Measurements from ENCODE around the gene LPCAT3. TPM values are rescaled to one million over a fixed set of nuclear protein-coding genes. Genes with fewer than 3 reads are reported as not detected.

Gene LPCAT3
- total and polyA plus RNA-seq, 8 donors, result 22.4 to 36.5 (median 32.0) TPM

GRCh38 chr12:6941782-6942181, 76.5 kb downstream of the LPCAT3 start:
- Histone ChIP-seq H3K4me1 (peaks cover 18 to 28% (median 22%) of the 10 kb centered on the region in 3 donors), H3K4me3 (no peak overlapping the region), H3K27ac (no peak overlapping the region), H3K36me3 (peaks cover 0 to 4% (median 0%) of the 10 kb centered on the region in 3 donors), H3K9me3 (no peaks in the 10 kb centered on the region), H3K27me3 (no peaks in the 10 kb centered on the region)
- intact Hi-C loops (cut with DNase I), result loop anchor here in 1 of 3 donors (10.0 kb wide), 1 partner anchor 163 kb away; the partner anchor contains the start of gene C1RL
- peak in 2 of 6 donors; percentile 57 to 69 for DNase-seq
- WGBS, 2 donors, result 72 to 77% methylated on average over 9 to 12 of the region's 12 CpGs
- ATAC-seq, result no peak
- FAIRE-seq, result no peak
- TF ChIP-seq, protein P1, sequence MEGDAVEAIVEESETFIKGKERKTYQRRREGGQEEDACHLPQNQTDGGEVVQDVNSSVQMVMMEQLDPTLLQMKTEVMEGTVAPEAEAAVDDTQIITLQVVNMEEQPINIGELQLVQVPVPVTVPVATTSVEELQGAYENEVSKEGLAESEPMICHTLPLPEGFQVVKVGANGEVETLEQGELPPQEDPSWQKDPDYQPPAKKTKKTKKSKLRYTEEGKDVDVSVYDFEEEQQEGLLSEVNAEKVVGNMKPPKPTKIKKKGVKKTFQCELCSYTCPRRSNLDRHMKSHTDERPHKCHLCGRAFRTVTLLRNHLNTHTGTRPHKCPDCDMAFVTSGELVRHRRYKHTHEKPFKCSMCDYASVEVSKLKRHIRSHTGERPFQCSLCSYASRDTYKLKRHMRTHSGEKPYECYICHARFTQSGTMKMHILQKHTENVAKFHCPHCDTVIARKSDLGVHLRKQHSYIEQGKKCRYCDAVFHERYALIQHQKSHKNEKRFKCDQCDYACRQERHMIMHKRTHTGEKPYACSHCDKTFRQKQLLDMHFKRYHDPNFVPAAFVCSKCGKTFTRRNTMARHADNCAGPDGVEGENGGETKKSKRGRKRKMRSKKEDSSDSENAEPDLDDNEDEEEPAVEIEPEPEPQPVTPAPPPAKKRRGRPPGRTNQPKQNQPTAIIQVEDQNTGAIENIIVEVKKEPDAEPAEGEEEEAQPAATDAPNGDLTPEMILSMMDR (IDR thresholded peaks at IDR 0.05), result no peak

DNA sequence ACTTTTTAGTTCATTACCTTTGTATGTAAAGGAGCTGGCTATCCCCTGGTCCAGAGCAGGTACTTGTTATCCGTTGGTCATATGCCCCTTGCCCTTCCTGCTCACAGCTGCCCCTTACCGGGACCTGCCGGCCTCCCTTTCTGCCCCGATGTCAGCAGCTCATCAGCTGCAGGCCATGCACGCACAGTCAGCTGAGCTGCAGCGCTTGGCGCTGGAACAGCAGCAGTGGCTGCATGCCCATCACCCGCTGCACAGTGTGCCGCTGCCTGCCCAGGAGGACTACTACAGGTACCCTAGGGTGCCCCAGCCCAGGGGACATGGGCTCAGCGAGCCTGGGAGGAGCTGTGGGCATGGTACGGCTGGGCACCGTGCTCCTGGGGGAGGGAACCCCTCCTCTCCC, 77.0 kb downstream of the LPCAT3 start:
- intact Hi-C loops (cut with DNase I), result loop anchor here in 1 of 3 donors (10.0 kb wide), 1 partner anchor 164 kb away; the partner anchor contains the start of gene C1RL

DNA sequence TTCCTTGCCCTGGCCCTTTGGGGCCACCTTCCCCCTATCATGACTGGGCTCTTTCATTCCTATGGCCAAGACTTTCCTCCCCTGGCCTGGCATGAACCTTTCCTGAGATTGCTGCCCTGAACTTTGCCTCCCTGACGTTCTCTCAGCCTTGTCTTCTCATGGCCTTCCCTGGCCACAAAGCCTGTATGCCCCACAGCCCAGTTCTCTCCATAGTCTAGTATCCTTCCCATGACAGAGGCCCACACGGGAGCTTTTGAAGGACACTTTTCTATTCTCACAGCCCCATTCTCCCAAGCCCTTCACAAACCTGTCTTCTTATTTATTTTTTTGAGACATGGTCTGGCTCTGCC, 79.1 kb downstream of the LPCAT3 start:
- no peaks in the 10 kb centered on the region for H3K9me3 ChIP-seq
- no peaks in the 10 kb centered on the region for H3K27me3 ChIP-seq
- intact Hi-C loops (cut with DNase I), result no loop called here
- peaks cover 5 to 14% (median 12%) of the 10 kb centered on the region in 3 donors for H3K4me1 ChIP-seq
- no peak for DNase-seq
- WGBS, 2 donors, result 50 to 54% methylated on average over 2 of the region's 2 CpGs
- FAIRE-seq, result no peak
- no peak for ATAC-seq
- H3K4me3 ChIP-seq, result no peak overlapping the region
- TF ChIP-seq, protein P1 (IDR thresholded peaks at IDR 0.05), result no peak
- H3K27ac ChIP-seq, result no peak overlapping the region
- peaks cover 0 to 6% (median 0%) of the 10 kb centered on the region in 3 donors for H3K36me3 ChIP-seq

More for the DNA sequence above, 77.0 kb downstream of the LPCAT3 start:
- Histone ChIP-seq H3K4me3 (no peak overlapping the region), H3K27ac (no peak overlapping the region), H3K9me3 (no peaks in the 10 kb centered on the region), H3K36me3 (peaks cover 0 to 4% (median 0%) of the 10 kb centered on the region in 3 donors), H3K27me3 (no peaks in the 10 kb centered on the region), H3K4me1 (peaks cover 18 to 28% (median 22%) of the 10 kb centered on the region in 3 donors)
- no peak for ATAC-seq
- FAIRE-seq, result no peak
- WGBS, 2 donors, result 84 to 89% methylated on average over 12 of the region's 12 CpGs
- DNase-seq, result peak in 2 of 6 donors; percentile 57 to 82
- TF ChIP-seq, protein P1 (IDR thresholded peaks at IDR 0.05), result no peak

DNA sequence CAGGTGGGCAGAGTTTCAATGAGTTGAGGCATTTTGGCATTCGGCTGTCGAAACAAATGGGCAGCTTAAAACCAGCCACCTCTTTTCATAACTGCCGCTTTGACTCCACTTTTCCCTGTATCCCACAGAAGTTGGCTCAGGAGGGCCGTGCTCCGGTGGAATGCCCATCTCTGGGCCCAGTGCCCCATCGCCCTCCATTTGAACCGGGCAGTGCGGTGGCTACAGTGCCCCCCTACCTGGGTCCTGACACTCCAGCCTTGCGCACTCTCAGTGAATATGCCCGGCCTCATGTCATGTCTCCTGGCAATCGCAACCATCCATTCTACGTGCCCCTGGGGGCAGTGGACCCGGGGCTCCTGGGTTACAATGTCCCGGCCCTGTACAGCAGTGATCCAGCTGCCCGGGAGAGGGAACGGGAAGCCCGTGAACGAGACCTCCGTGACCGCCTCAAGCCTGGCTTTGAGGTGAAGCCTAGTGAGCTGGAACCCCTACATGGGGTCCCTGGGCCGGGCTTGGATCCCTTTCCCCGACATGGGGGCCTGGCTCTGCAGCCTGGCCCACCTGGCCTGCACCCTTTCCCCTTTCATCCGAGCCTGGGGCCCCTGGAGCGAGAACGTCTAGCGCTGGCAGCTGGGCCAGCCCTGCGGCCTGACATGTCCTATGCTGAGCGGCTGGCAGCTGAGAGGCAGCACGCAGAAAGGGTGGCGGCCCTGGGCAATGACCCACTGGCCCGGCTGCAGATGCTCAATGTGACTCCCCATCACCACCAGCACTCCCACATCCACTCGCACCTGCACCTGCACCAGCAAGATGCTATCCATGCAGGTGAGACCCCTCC, 79.7 kb downstream of the LPCAT3 start:
- Histone ChIP-seq H3K4me1 (peaks cover 5 to 17% (median 12%) of the 10 kb centered on the region in 3 donors), H3K27ac (peak overlapping the region; percentile 18 to 92 (median 91)), H3K36me3 (peaks cover 0 to 12% (median 0%) of the 10 kb centered on the region in 3 donors), H3K9me3 (no peaks in the 10 kb centered on the region), H3K4me3 (peak overlapping the region in 2 of 4 donors; percentile 55 to 65), H3K27me3 (no peaks in the 10 kb centered on the region)
- intact Hi-C loops (cut with DNase I), result no loop called here
- ATAC-seq (no peak), DNase-seq (peak in 4 of 6 donors; percentile 47 to 85 (median 58)), FAIRE-seq (no peak)
- WGBS, 2 donors, result 71 to 80% methylated on average over 31 to 32 of the region's 32 CpGs
- TF ChIP-seq, protein P1 (IDR thresholded peaks at IDR 0.05), result no peak
